Gastroesophageal sphincter (tissue), 3 donors: Measurements from ENCODE around the gene ABRAXAS1.

Source experiments
- CTCF ChIP-seq, 4 experiments: fragments of 200-600 bp in 2 of 4; fragments of 450-650 bp in 2 of 4; sonication (generic) in 1 of 4; IDR thresholded peaks; one replicate each; pipeline ENCODE4 v1.5.1; 2017 to 2019; ENCODE audit warnings: antibody characterized with exemption in 4 of 4, mild to moderate bottlenecking in 2 of 4, moderate library complexity in 2 of 4
- POLR2A ChIP-seq, 2 donors: fragments of 450-650 bp; IDR thresholded peaks; one replicate each; pipeline ENCODE4 v1.6.1; 2017; ENCODE audit warnings: antibody characterized with exemption in 2 of 2, mild to moderate bottlenecking in 2 of 2, moderate library complexity in 1 of 2

GRCh38 chr4:83486457-83487129 is 1.7 kb upstream of the ABRAXAS1 start:
- TF ChIP-seq POLR2A (IDR thresholded peaks at IDR 0.05) (no peak), CTCF (IDR thresholded peaks at IDR 0.05) (no peak)
